HG03095 (cell line): ENCODE results near the gene CNN2.
A peak's percentile ranks its signal among the peaks of the same experiment; 100 is the strongest.

Experiments
- ATAC-seq: cut with Tn5 transposase; IDR thresholded peaks from one replicate; pipeline ENCODE4 v1.9.1; 2021; ENCODE audit warnings: moderate library complexity; ENCODE audit not compliant: unreplicated experiment

CNN2 gene

DNA sequence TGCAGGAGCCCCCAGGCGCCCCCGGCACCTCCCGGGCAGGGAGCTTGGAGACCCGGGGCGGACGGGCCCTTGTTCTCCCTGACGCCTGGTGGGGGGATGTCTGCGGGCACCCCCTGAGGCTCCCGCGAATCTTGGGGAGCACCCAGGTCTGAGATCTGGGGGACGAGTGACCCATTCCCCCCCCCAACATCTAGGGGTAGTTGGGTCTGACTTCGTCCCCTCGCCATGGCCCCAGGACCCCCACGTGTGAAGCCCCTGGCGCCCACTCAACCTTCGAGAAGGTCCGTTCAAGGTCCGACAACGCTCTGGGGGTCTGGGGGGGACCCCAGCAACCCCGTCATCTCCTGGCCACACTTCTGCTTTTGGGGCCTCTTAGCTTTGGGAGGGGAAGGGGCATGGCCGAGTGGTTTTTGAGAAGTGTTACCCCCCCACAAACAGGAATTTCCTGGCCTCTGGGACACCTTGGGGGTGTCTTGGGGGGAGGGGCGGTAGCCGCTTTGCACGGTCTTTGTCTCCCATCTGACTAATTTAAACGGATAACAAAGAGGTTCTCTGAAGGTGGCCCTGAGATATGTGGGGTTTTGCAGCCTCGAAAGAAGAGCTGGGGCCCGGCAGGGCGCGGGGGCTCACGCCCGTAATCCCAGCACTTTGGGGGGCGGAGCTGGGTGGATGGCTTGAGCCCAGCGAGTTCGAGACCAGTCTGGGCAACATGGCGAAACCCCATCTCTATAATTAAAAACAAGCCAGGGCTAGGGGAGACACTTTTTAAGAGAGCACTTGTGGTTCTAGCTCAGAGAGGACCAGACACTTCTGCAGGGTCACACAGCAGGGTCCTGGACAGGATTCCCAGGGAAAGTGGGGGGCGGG is 608 bp downstream of the CNN2 start:
- ATAC-seq, result no peak

GRCh38 chr19:1027650-1028061 is 1.2 kb downstream of the CNN2 start:
- no peak for ATAC-seq

DNA sequence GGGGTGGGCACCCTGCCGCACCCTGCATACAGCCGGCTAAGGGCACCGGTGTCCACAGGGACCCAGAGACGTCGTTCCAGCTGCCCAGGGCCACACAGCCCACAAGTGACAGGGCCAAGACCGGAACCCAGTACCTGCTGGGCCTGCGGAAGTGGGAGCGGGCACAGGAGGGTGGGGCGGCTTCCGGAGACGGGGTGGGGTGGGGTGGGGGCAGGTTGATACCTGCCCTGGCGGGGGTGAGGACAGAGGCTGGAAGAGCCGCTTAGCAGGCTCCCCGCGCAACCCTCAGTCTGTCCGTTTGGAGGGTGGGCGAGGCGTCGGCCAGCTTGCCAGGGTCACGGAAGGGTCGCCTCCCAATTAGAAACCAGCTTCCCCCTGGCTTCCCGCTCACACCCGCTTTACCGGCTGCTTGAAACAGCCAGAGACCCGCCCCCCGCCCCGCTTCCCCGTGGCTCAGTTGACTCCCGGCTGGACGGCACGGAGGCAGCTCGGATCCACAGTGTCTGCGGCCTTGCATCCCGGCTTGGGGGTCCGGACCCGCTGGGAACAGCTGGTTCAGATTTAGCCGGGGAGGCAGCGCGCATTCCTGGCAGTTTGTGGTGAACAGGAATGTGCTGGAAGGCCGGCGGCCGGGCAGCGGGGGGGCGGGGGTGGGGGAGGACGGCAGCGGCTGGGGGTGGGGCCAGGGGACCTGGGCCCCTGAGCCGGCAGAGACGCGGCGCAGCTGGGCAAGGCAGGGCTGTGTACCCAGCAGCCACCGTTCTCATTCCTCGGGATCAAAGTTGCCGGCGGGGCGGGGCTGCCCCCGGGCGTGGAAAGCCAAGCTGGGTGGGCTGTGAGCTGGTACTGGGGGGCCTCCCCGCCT is 1.9 kb downstream of the CNN2 start:
- no peak for ATAC-seq

GRCh38 chr19:1032264-1032867 is 6.0 kb downstream of the CNN2 start:
- ATAC-seq, result no peak

GRCh38 chr19:1035998-1036621 is 9.7 kb downstream of the CNN2 start:
- ATAC-seq, result no peak

GRCh38 chr19:1037621-1038064 is 11.2 kb downstream of the CNN2 start:
- no peak for ATAC-seq

GRCh38 chr19:1038978-1039645 is 12.7 kb downstream of the CNN2 start:
- ATAC-seq, result no peak

GRCh38 chr19:1039646-1040475 is 13.5 kb downstream of the CNN2 start, which contains the start of gene ABCA7:
TSS of gene ABCA7 (plus strand) at chr19:1040107. CDS start at chr19:1041362, 1,255 bp downstream.
- ATAC-seq, result peak; percentile 67

- ATAC-seq, result no peak
These were observed 14.3 kb downstream of the CNN2 start for GRCh38 chr19:1040476-1041271.

GRCh38 chr19:1041272-1041834 is 14.9 kb downstream of the CNN2 start:
- ATAC-seq, result no peak

GRCh38 chr19:1041835-1042685 is 15.7 kb downstream of the CNN2 start:
- no peak for ATAC-seq

GRCh38 chr19:1042689-1043511 is 16.5 kb downstream of the CNN2 start:
- ATAC-seq, result no peak

DNA sequence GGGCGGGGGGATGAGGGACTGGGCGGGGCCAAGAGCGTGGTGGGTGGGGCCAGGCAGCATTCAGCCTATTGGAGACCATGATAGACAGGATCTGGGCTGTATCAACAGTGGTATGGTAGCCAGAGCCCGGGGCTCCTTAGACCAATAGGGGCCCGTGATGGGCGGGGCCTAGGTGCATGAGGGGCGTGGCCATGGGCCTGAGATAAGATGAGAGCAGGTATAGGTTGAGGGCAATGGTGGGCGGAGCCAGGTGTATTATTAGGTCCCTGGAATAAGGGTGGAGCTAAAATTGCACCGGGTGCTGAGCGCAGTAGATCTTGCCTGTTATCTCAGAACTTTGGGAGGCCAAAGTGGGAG is 18.8 kb downstream of the CNN2 start:
- no peak for ATAC-seq

- ATAC-seq, result no peak
These were observed 19.8 kb downstream of the CNN2 start for GRCh38 chr19:1046117-1046626.

GRCh38 chr19:1046836-1047695 is 20.7 kb downstream of the CNN2 start:
- no peak for ATAC-seq
